TTC549 (cell line): ENCODE measurements around the gene TTC27.

Experiments used
- FAIRE-seq: peaks from 2 replicates; lab custom pipeline; 2012; peaks lifted over from hg19 to GRCh38; lab: Jason Lieb, UNC

TTC27 gene

GRCh38 chr2:32671885-32672533, 44.2 kb downstream of the TTC27 start:
- FAIRE-seq = no peak

- FAIRE-seq = no peak
Measured at GRCh38 chr2:32678825-32679224, 51.0 kb downstream of the TTC27 start.

GRCh38 chr2:32680942-32681341, 53.1 kb downstream of the TTC27 start:
- FAIRE-seq = no peak

GRCh38 chr2:32683520-32684086, 55.8 kb downstream of the TTC27 start:
- no peak for FAIRE-seq

- FAIRE-seq = no peak
Measured at GRCh38 chr2:32688541-32688940, 60.7 kb downstream of the TTC27 start.

GRCh38 chr2:32691678-32692077, 63.8 kb downstream of the TTC27 start:
- no peak for FAIRE-seq

GRCh38 chr2:32696439-32696838, 68.6 kb downstream of the TTC27 start:
- FAIRE-seq = no peak

- FAIRE-seq = no peak
Measured at GRCh38 chr2:32697156-32697555, 69.3 kb downstream of the TTC27 start.

GRCh38 chr2:32699151-32699550, 71.3 kb downstream of the TTC27 start:
- no peak for FAIRE-seq

GRCh38 chr2:32701806-32702205, 74.0 kb downstream of the TTC27 start:
- no peak for FAIRE-seq

GRCh38 chr2:32702303-32703064, 74.6 kb downstream of the TTC27 start:
- FAIRE-seq = no peak

GRCh38 chr2:32706815-32707579, 79.1 kb downstream of the TTC27 start:
- FAIRE-seq = no peak

- no peak for FAIRE-seq
Measured at GRCh38 chr2:32711219-32711618, 83.4 kb downstream of the TTC27 start.

- no peak for FAIRE-seq
Measured at GRCh38 chr2:32711908-32712501, 84.2 kb downstream of the TTC27 start.

GRCh38 chr2:32712870-32713269, 85.0 kb downstream of the TTC27 start:
- FAIRE-seq = no peak

- FAIRE-seq = no peak
Measured at GRCh38 chr2:32714521-32714920, 86.7 kb downstream of the TTC27 start.

- no peak for FAIRE-seq
Measured at GRCh38 chr2:32715391-32715841, 87.6 kb downstream of the TTC27 start.

- FAIRE-seq = no peak
Measured at GRCh38 chr2:32715981-32716380, 88.1 kb downstream of the TTC27 start.

GRCh38 chr2:32716598-32716997, 88.7 kb downstream of the TTC27 start:
- no peak for FAIRE-seq

GRCh38 chr2:32718752-32719151, 90.9 kb downstream of the TTC27 start:
- no peak for FAIRE-seq

- FAIRE-seq = no peak
Measured at GRCh38 chr2:32719430-32719829, 91.6 kb downstream of the TTC27 start.

- FAIRE-seq = no peak
Measured at GRCh38 chr2:32719933-32720716, 92.3 kb downstream of the TTC27 start.
